DMS79 treated with DMSO at 0.1 percent for 48 hours (cell line): Measurements from ENCODE around the gene DNTT.
"Not testable (repeated sequence)": the region's sequence is repeated elsewhere in the genome, so short reads cannot be mapped to it uniquely, and the experiment has no call there.

Experiments used
- DNase-seq: peaks from one replicate; lab custom pipeline; 2025; lab: John Stamatoyannopoulos, UW

DNTT gene

GRCh38 chr10:96276426-96276825 is 27.8 kb upstream of the DNTT start:
- no peak for DNase-seq

- no peak for DNase-seq
Observed at GRCh38 chr10:96276831-96277230, 27.4 kb upstream of the DNTT start.

DNA sequence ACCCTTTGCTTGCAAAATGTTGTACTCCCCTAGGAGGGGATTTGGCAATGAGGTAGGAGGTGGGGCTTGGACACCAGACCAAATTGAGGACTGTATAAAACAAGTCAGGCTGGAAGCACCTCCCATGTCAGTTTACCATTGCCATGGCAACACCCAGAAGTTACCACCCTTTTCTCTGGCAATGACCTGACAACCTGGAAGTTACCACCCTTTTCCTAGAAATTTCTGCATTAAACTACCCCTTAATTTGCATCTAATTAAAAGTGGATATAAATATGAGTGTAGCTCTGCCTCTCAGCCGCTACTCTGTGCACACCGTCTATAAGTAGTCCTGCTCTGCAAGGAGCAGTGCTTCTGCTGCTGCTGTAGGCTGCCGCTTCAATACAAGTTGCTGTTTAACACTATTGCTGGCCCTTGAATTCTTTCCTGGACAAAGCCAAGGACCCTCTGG is 25.0 kb upstream of the DNTT start:
- no peak for DNase-seq

DNA sequence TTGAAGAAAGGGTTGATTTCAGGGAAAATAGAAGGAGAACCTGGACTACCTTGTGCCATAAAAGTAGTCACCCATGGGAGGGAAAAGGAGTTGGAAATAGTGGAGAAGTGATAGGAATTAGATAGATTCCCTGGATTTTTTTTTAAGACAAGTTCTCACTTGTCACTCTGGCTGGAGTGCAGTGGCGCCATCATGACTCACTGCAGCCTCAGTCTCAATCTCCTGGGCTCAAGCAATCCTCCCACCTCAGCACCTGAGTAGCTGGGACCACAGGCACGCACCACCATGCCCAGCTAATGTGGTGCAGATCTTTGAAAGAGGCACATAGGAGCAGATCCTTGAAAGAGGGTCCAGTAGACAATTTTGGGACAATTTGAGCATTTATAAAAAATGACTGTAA is 23.4 kb upstream of the DNTT start:
- no peak for DNase-seq

- DNase-seq: no peak
Observed at GRCh38 chr10:96281444-96282029, 22.7 kb upstream of the DNTT start.

- DNase-seq: no peak
Observed at GRCh38 chr10:96283351-96283750, 20.9 kb upstream of the DNTT start.

- no peak for DNase-seq
Observed at GRCh38 chr10:96283756-96284155, 20.5 kb upstream of the DNTT start.

GRCh38 chr10:96285331-96285752 is 18.9 kb upstream of the DNTT start:
- no peak for DNase-seq

- DNase-seq: peak; percentile 55
Observed at GRCh38 chr10:96287392-96288105, 16.7 kb upstream of the DNTT start.

- no peak for DNase-seq
Observed at GRCh38 chr10:96288151-96288621, 16.0 kb upstream of the DNTT start.

DNA sequence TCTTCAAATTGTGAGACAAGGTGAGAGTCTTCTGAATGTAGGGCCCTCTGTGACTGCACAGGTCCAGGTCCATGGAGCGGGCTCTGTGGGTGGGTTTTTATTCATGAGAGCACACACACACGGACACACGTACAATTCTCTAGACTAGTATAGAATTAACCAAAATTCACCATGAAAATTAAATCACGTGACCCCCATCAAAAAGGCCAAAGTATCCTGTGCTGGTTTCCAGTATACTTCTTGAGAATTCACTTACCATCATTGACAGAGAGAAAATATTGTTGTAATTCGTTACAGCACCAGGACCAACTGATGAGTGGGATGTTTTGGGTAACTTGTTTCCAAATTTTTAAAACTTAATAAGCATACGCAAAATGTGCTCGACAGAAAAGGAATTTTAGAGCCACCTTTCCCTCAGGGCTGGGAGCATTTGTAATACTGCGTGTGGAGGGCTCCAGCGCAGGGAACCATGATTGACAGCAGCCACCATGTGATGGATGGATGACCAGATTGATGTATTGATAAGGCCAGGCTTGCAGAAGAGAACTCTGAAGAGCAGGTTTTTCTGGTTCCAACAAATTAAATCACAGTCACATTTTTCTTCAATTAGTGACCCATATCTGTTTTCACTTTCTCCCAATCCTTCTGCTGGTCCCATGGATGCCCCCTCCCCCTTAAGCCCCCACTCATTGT is 14.9 kb upstream of the DNTT start:
- no peak for DNase-seq

DNA sequence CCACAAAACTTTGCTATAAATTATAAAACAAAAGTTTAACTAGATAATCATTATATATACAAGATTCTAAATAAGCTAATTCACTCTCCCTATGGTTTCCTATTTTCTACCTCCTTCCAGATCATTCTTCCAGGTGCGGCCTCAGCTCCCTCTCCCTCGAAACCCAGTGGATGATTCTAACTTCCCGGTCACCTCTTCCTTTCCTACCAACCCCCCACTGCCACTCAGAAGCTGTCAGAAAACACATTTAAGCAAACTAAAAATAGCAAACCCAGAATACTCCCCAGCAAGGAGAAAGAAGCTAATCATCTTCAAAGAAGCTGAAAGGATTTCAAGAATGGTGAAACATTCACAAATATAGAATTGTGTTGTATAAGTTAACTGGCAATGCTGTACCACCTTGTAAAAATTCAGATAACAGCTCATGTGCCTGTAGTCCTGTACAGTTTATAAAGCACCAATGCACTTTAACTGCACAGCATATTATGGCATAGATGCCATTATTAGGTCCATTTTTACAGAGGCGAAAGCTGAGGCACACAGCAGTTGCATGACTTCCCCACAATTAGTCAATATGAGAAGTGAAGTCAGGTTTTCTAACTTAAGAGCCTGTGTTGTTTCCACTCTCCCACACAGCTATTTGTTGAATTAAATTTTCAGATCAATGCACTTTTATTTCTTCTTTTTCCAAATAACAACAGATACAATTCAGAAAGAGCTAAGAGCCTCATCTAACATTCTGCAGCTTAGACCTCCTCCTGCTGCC is 13.7 kb upstream of the DNTT start:
- DNase-seq: no peak

DNA sequence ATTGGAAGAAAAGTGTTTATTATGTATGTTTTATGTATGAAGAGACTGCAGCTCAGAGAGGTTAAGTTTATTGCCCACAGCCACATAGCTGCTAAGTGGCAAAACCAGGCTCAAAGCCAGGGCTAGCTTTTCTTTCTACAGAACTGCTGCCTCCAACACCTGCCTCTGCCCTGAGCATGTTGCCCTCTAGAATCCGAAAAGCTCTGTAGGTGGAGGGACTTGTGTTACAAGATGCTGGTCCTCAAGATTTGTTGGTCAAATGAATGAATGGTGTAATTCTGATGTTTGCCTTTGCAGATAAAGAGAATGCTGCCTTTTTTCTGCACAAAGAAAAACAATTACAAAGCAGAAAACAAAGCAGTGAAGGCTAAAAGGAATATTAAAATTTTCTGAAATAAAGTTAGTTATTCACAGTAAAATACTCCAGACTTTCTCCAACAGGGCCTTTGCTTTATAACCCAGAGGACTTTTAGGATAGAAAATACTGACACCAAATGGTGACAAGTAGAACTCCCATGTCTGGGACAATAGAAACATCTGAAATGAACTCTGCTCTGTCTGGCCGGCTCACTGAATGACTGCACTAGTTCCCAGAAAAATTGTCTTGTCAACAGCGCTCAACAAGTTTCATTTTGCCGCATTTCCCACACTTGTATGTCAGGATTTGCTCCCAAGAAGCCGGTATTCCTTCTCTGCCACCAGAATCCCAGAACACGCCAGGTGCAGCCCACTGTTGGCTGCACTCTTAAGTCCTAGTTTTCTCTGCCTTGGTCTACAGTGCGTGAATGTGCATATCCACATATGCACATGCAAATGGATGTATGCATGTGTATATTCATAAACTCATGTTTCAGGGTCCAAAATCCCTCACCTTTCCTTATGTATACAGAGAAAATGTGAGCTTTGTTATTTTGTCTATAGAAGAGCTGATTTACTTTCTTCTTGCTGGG is 11.0 kb upstream of the DNTT start:
- DNase-seq: peak; percentile 3

DNA sequence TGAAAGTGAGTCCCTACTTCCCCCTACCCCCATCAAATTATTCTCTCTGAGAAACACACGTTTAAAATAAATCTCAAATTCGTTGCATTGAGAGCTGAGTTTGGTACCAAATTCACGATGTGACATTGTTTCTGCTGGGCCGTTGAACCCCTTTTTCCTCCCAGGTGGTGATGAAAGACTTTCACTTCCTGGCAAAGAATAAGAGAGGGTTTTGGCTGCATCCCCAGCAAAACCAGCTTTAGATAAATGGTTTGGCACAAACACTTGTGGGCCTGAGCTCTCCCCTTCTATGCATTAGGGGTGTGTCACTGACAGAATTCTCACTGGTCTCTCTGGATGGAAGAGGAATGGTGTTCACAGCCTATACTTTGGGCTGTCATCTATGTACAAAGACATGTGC is 8.8 kb upstream of the DNTT start:
- DNase-seq: no peak

DNA sequence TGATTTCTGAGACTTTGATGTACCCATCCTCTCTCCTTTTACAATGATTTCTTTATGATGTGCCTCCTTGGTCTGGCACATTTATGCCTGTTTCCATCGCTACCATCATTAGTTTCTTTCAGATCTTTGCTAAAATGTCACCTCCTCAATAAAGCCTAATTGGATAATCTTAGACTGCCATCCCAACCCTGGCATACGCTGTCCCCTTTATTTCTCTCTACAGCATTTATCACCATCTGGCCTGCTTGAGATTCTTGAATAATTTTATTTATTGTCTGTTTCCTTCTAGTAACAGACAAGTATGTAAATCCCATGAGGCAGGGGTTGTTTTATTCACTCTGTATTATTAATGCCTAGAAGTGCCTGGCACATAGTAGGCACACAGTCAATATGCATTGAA is 6.7 kb upstream of the DNTT start:
- DNase-seq: no peak

DNA sequence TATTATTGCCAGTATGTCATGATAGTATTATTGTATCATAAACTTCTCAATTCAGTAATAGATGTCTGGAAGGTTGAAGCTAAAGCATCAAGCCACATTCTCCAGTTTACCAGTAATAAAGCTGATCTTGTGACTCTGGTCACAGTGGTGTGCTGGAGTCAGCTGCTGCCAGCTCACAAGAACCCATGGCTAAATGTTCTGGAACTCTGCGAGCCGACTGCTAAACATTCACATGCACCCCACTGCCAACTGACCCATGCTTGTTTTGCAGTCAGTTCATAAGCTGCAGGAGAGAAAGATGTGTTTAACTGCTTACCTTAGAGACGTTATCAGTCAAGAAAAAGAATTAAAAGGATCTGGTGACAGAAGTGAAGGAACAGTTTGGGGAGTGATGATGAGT is 5.9 kb upstream of the DNTT start:
- DNase-seq: no peak

DNA sequence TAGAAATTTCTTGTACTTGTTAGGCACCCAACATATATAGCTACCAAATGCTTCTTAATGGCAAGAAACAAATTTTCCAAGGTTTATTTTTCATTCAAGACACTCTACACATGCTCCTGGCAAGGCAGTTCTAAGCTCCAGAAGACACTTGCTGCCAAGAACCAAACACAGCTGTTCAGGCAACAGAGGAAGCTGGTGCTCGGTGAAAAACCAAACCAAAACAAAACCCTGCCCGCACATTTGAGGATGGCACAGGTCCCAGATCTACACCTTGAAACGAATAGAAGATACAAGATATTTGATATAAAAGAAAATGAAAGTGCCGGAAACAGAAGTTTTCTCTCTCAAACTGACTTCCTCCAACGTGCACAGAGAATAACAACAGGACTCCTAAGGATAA is 4.9 kb upstream of the DNTT start:
- no peak for DNase-seq

DNA sequence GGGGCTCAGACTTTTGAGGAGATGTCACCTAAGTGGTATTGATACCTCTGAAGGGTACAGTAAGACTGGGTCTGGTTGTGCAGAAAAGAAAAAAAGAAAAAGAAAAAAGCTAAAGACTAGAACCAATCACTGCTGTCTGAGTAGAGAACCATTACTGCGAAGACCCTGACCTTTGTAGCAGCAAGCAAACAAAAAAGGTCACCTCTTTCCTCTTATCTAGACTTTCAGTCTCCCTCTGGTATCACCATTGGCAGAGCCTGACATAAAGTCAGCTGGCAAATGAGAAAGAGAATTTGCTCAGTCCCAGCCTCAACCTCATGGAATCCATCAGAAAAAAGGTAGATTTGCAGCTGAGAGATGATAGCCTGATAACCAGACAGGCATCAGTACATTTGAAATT is 2.6 kb upstream of the DNTT start:
- no peak for DNase-seq

DNA sequence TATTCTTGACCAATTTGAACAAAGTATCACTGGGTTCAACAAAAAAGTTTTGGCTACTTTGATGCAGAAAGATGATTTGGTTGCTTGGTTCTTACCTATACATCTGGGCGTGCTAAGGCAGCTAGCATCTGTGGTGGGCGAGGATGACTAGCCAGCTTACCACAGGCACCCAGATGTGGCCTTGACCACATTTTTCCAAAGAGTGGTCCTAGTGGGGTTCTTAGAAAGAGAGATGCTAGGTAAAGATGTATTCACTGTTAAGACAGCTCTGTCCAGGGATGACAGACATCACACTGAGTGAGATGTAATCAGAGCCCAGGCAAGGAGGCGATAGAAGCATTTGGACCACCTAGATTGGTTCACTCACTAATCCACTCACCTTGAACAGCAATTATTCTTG is 785 bp downstream of the DNTT start:
- DNase-seq: no peak

GRCh38 chr10:96306516-96306915 is 2.3 kb downstream of the DNTT start:
- peak; percentile 75 for DNase-seq

- DNase-seq: not testable (repeated sequence)
Observed at GRCh38 chr10:96308854-96309253, 4.6 kb downstream of the DNTT start.
